A673 (cell line): ENCODE data around the gene ABCA7. TPM values are rescaled to one million over a fixed set of nuclear protein-coding genes. Genes with fewer than 3 reads are reported as not detected.

Experiments used
- BruUV-seq: library from RNA; stranded (reverse); fragments of 400-500 nt; replicated peaks from 2 replicates; lab custom pipeline; 2021; lab: Mats Ljungman, UMichigan
- CTCF ChIA-PET: fragments of 300-600 bp; sonication (Branson Sonifier 250); formaldehyde crosslinking; loops from one replicate; lab custom pipeline; 2022; ENCODE audit warnings: antibody characterized with exemption; lab: Charles Lee
- POLR2A ChIA-PET: fragments of 300-600 bp; sonication (Branson Sonifier 250); formaldehyde crosslinking; loops from one replicate; lab custom pipeline; 2022; ENCODE audit warnings: antibody characterized with exemption; ENCODE audit not compliant: low non-redundant PET; lab: Charles Lee
- DNase-seq: peaks from one replicate; pipeline ENCODE4 v3.0.0-alpha.2; 2015; ENCODE audit warnings: low spot score
- H3K27ac ChIP-seq: fragments of 200-600 bp; sonication (generic); 2 replicates; pipeline ENCODE4 v1.5.1; 2016; ENCODE audit warnings: mixed run types, low read depth, mild to moderate bottlenecking, mixed read lengths, antibody characterized with exemption, low read length; ENCODE audit not compliant: poor library complexity, severe bottlenecking
- H3K27me3 ChIP-seq: fragments of 200-600 bp; sonication (generic); replicated peaks from 2 replicates; pipeline ENCODE4 v1.6.1; 2017; ENCODE audit warnings: mixed run types, low read depth, mild to moderate bottlenecking, mixed read lengths, antibody characterized with exemption, low read length; ENCODE audit not compliant: insufficient read depth, poor library complexity
- H3K36me3 ChIP-seq: fragments of 200-600 bp; sonication (generic); 2 replicates; pipeline ENCODE4 v1.6.1; 2016; ENCODE audit warnings: mixed run types, mild to moderate bottlenecking, mixed read lengths, antibody characterized with exemption, low read length; ENCODE audit not compliant: insufficient read depth, poor library complexity, severe bottlenecking
- H3K4me1 ChIP-seq: fragments of 200-600 bp; sonication (generic); 2 replicates; pipeline ENCODE4 v1.6.1; 2017; ENCODE audit warnings: mixed run types, mild to moderate bottlenecking, mixed read lengths, antibody characterized with exemption, low read length; ENCODE audit not compliant: insufficient read depth, poor library complexity, severe bottlenecking
- H3K4me3 ChIP-seq: fragments of 200-600 bp; sonication (generic); 2 replicates; pipeline ENCODE4 v1.5.1; 2016; ENCODE audit warnings: low read depth, mixed run types, mild to moderate bottlenecking, mixed read lengths, low read length; ENCODE audit not compliant: poor library complexity, severe bottlenecking
- H3K9me3 ChIP-seq: fragments of 200-600 bp; sonication (generic); 2 replicates; pipeline ENCODE4 v1.6.1; 2016; ENCODE audit warnings: mixed run types, low read depth, mild to moderate bottlenecking, mixed read lengths, antibody characterized with exemption, low read length; ENCODE audit not compliant: poor library complexity, severe bottlenecking
- CTCF ChIP-seq: fragments of 300-800, 200-600 bp; sonication (generic); conservative IDR thresholded peaks from 2 replicates; pipeline ENCODE4 v1.5.1; 2017; ENCODE audit warnings: low read depth, mild to moderate bottlenecking, antibody characterized with exemption, low read length, moderate library complexity, mixed read lengths
- EZH2 ChIP-seq: fragments of 200-600 bp; sonication (generic); IDR thresholded peaks from 2 replicates; pipeline ENCODE4 v1.6.1; 2017; ENCODE audit warnings: borderline replicate concordance, low read depth, mild to moderate bottlenecking, mixed read lengths, antibody characterized with exemption, low read length; ENCODE audit not compliant: poor library complexity, severe bottlenecking
- intact Hi-C: fragments of 100-400 bp; cut with micrococcal nuclease; formaldehyde crosslinking; loops from one replicate; pipeline ENCODE4 v1.10.0; 2022; ENCODE audit not compliant: unreplicated experiment
- total RNA-seq: library from RNA; stranded (reverse); gene quantifications from 2 replicates; pipeline ENCODE4 v1.2.3, GENCODE V29; 2021

The ABCA7 gene
- total RNA-seq, 1 experiment from 2014 or later = 12.0 TPM

- POLR2A ChIA-PET = interaction anchor here (0.6 kb wide), 1 partner anchor 24 kb away, joined by 13 read pairs; the partner anchor contains the start of gene ARHGAP45
- Histone ChIP-seq H3K4me1 (peaks cover 31% of the 10 kb centered on the region), H3K9me3 (no peaks in the 10 kb centered on the region), H3K27me3 (no peaks in the 10 kb centered on the region), H3K4me3 (peak overlapping the region; percentile 54), H3K36me3 (no peaks in the 10 kb centered on the region), H3K27ac (peak overlapping the region; percentile 73)
- TF ChIP-seq CTCF = no peak
- TF ChIP-seq EZH2 = no peak
- peak; percentile 57 for DNase-seq
- BruUV-seq = no TSS peak
- intact Hi-C loops = no loop called here
- CTCF ChIA-PET = no interaction called here
These were observed 3.0 kb downstream of the ABCA7 start for GRCh38 chr19:1042689-1043511.

- no TSS peak for BruUV-seq
- Histone ChIP-seq H3K27me3 (no peaks in the 10 kb centered on the region), H3K36me3 (no peaks in the 10 kb centered on the region), H3K9me3 (no peaks in the 10 kb centered on the region), H3K4me3 (no peak overlapping the region), H3K27ac (no peak overlapping the region), H3K4me1 (peaks cover 31% of the 10 kb centered on the region)
- intact Hi-C loops = no loop called here
- POLR2A ChIA-PET = no interaction called here
- DNase-seq = peak; percentile 85
- CTCF ChIA-PET = no interaction called here
- no peak for TF ChIP-seq EZH2
These were observed 5.3 kb downstream of the ABCA7 start for GRCh38 chr19:1045247-1045603.

GRCh38 chr19:1046117-1046626 lies 6.3 kb downstream of the ABCA7 start:
- no peaks in the 10 kb centered on the region for H3K36me3 ChIP-seq
- H3K27me3 ChIP-seq = no peaks in the 10 kb centered on the region
- H3K27ac ChIP-seq = no peak overlapping the region
- POLR2A ChIA-PET = no interaction called here
- TF ChIP-seq CTCF (no peak), EZH2 (no peak)
- intact Hi-C loops = no loop called here
- no peak for DNase-seq
- BruUV-seq = no TSS peak
- H3K9me3 ChIP-seq = no peaks in the 10 kb centered on the region
- no peak overlapping the region for H3K4me3 ChIP-seq
- CTCF ChIA-PET = no interaction called here
- peaks cover 24% of the 10 kb centered on the region for H3K4me1 ChIP-seq
